IPS-NIHi7 (cell line): ENCODE data around the gene NDUFAF3.

ENCODE experiments used
- DNase-seq: peaks from one replicate; pipeline ENCODE4 v3.0.0; 2012; ENCODE audit warnings: mixed read lengths; ENCODE audit errors: extremely low spot score

NDUFAF3 gene

GRCh38 chr3:49054344-49054862 lies 32.5 kb downstream of the NDUFAF3 start:
- DNase-seq, result no peak

- DNase-seq, result no peak
Measured at GRCh38 chr3:49057268-49057667, 35.3 kb downstream of the NDUFAF3 start.

GRCh38 chr3:49058011-49058410 lies 36.1 kb downstream of the NDUFAF3 start:
- no peak for DNase-seq
